Right kidney (tissue), 1 donor: Measurements from ENCODE around the gene C3orf52.
A peak's percentile ranks its signal among the peaks of the same experiment; 100 is the strongest.

ENCODE experiments used
- DNase-seq: peaks from one replicate; pipeline ENCODE4 v3.0.0-alpha.2; 2016

Gene C3orf52

DNA sequence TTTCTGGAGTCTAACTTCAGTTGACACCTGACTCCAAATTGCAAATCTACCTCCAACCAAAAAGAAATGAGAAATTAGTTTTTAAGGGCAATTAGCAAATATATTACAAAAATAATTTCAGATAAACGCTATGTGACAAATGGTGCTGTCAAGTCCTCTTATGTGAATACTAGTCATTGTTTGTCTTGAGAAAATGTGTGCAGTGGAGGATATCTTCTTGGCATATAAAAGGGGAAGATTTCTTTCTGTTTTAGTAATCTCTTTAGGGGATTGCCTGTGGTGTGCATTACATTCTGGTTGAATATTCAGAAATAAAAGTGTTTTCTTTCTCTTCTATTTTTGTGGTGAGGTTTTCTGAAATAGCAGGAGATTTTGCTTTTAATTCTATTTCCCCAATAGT is 49.9 kb downstream of the C3orf52 start:
- no peak for DNase-seq

DNA sequence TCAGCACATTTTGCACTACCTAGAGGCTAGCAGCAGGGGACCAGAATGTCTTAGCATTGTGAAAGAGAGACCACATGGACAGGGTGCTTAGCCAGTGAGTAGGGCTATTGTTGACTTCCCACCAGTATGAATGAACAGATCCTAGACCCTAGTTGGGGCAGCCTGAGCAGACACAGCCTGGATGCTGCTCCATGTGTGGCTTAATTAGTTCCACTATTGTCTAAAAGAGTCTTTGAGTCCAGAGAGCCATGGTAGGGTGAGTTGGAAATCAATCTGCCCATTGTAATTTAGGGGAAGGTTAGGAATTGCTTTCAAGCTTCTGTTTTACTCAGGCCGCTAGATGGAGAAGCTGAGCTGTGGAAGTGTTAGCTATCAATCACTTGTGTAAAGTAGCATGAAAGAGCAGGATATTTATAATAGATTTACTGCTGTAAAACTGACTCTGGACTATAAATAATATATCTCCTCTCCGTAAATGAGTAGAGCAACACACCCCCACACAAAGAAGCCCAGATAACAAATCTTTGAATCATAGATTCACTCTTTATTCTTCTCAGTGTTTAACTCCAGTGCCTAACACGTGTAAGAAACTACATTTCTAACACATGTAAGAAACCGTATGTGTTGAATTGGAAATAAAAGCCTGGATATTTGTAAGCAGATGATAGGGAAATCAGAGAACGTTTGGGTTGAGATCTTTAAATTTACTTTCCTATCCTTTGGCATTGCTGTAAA is 50.9 kb downstream of the C3orf52 start:
- peak; percentile 54 for DNase-seq

DNA sequence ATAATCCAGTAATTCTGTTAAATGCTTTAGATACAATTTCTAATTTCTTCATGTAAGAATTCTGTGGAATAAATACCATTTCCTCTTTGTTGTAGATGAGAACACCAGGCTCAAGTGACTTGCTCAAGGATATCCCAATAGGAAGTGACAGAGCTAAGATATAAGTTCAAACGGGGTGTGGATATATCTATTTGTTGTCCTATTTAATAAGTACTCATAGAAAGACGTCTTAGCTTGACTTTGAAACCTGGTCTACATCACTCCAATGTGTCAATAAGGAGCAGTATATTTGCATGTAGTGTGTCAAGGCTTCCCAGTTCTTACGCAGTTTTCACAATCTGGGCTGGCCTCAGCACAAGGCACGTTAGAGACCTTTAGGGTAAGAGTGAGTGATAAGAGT is 51.6 kb downstream of the C3orf52 start:
- DNase-seq = no peak

DNA sequence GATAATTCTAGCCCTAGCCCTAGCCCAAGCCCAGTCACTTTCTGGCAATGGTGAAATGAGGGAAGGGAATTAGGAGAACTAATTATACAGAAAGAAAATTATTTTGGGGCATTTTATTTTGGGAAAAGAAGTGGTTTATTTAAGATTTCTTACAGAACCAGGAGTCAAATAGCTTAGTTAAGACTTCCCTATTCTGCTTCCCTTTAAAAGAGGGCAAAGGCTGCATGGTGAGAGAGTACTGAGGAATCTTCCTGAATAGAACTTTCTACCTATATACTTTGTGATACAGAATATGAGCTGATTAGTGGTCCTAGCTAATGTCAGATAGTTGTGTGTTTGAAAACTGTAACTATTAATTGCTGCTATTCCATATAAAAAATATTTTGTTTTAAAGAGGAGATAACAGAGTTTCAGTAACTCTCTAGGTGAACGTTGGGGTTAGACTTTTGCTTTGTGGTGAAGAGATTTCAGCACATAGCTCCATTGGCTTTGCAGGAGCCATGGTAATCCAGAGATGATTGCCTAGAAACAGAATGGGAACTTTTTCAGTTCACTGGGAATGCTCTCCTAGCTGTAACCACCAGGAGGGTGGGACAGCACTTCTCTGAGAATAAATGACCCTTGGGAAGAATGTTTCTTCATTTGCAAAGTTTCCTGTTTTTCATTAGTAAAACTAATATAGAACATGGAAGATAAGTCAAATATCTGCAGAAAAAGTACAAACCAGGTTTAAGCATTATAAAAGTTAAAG is 52.2 kb downstream of the C3orf52 start:
- no peak for DNase-seq

DNA sequence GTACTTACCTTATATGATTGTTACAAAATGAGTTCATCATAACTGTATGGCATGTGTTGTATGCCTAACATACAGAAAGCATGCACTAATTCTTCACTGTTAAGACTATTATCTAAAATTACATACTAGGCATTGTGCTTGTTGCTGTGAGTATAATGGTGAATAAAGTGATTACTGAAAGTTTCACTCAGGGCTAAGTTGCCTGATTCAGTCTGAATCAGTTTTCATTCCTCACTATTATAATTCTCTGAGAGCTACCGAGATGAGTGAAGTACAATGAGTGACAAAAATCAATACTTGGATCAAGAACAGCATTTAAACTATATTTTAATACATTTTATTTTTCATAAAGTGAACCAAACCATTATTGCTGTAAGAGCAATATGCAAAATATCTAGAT is 54.4 kb downstream of the C3orf52 start:
- no peak for DNase-seq

DNA sequence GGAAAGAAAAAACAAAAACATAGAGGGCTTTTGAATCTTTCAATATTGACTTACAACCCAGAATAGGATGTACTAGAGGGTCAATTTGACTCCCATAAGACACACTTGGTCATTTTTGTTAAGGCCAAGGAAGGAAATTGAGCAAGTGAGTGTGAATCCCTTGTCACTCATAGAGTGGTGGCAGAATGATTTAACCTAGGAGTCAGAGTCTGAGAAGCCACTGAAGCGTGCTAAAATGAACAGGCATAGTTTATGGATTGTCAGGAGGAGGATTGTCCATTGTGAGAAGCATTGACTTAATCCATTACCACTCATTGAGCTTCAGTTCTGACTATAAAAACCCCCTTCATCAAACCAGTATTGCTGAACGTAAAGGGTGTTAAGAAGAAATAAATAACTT is 55.1 kb downstream of the C3orf52 start:
- DNase-seq = no peak

DNA sequence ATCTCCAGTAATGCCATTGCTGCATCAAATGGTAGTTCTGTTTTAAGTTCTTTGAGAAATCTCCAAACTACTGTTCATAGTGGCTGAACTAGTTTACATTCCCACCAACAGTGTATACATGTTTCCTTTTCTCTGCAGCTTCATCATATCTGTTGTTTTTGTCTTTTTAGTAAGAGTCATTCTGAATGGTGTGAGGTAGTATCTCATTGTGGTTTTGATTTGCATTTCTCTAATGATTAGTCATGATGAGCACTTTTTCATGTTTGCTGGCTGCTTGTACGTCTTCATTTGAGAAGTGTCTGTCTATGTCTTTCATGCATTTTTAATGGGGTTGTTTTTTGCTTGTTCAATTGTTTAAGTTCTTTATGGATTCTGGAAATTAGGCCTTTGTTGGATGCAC is 57.1 kb downstream of the C3orf52 start:
- no peak for DNase-seq

DNA sequence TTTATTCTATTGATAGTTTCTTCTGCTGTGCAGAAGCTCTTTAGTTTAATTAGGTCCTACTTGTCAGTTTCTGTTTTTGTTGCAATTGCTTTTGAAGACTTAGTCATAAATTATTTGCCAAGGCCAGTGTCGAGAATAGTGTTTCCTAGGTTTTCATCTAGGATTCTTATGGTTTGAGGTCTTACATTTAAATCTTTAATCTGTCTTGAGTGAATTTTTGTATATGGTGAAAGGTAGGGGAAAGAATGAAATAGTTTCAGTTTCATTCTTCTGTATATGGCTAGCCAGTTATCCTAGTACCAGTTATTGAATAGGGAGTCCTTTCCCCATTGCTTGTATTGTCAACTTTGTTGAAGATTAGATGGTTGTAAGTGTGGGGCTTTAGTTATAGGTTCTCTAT is 57.5 kb downstream of the C3orf52 start:
- no peak for DNase-seq

DNA sequence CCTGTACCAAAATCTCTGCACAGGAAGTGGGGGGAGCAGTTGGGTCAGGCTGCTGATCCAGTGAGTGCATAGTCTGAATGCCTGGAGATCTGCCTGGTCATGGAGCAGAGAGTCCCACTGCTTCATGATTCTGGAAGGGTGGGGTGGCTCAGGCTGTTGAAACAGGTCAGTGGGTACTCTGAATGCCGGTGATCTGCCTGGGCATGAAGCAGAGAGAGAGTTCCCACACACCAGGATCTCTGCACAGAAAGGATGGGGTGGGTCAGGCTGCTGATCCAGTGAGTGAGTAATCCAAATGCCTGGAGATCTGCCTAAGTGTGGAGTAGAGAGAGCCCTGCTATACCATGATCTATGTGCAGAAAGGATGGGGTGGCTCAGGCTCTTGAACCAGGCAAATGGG is 62.9 kb downstream of the C3orf52 start:
- no peak for DNase-seq

DNA sequence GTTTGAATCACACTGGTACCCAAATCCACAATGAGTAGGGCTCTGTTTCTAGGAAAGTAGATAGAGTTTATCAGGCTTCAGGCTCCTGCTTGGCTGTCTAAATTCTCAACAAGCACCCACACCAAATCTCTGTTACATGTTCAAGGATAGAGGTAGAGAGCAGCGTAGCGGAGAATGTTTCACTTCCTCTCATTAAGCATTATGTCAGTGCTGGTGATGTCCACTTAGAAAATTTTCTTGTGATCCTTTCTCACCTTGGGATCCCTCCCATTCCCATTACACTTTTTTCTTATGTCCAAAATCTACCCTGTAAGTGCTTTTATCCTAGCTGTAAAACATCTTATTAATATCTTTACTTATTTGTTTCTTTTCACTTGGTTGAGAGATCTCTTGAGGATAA is 81.6 kb downstream of the C3orf52 start:
- no peak for DNase-seq
